Activated CD4-positive, alpha-beta T cell treated with anti-CD3 and anti-CD28 coated beads, Interleukin-2, amount 50 U/mL, for 24 hours (primary cell): Measurements from ENCODE around the gene IGFBP7.

ENCODE experiments used
- DNase-seq, 2 donors: peaks; one replicate each; pipeline ENCODE4 v3.0.0-alpha.2; 2020; ENCODE audit warnings: low read depth in 1 of 2, low spot score in 1 of 2

The IGFBP7 gene

GRCh38 chr4:57131849-57132742, 21.9 kb upstream of the IGFBP7 start:
- DNase-seq = no peak

GRCh38 chr4:57129477-57129876, 19.3 kb upstream of the IGFBP7 start:
- DNase-seq = no peak

GRCh38 chr4:57127361-57127760, 17.2 kb upstream of the IGFBP7 start:
- DNase-seq = no peak

DNA sequence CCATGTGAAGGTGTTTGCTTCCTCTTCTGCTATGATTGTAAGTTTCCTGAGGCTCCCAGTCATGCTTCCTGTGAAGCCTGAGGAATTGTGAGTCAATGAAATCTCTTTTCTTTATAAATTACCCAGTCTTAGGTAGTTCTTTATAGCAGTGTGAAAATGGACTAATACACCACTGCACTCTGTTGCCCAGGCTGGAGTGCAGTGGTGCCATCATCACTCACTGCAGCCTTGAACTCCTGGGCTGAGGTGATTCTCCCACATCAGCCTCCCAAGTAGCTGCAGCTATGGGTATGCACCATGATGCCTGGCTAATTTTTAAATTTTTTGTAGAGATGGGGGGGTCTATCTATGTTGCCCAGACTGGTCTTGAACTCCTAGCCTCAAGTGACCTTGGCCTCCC, 15.8 kb upstream of the IGFBP7 start:
- DNase-seq = no peak

DNA sequence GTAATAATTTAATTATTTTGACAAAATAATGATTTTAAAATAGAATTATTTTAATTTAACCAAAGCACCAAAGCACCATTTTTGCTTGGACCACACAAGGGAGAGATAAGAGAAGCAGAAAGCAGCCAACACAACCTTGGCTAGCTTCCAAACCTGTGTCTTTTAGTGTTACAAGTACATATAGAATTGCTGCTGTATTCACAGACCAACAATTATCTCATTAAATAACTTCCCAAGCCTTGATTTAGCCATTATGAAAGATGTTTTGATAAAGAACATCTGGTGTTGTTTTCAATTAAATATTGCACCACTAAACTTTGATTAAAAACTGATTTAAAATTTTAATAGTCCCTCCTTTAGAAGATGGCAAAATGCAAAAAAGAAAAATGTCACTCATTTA, 14.0 kb upstream of the IGFBP7 start:
- no peak for DNase-seq

- DNase-seq = no peak
Observed at GRCh38 chr4:57122959-57123358, 12.8 kb upstream of the IGFBP7 start.

GRCh38 chr4:57119054-57119651, 9.0 kb upstream of the IGFBP7 start:
- DNase-seq = no peak

DNA sequence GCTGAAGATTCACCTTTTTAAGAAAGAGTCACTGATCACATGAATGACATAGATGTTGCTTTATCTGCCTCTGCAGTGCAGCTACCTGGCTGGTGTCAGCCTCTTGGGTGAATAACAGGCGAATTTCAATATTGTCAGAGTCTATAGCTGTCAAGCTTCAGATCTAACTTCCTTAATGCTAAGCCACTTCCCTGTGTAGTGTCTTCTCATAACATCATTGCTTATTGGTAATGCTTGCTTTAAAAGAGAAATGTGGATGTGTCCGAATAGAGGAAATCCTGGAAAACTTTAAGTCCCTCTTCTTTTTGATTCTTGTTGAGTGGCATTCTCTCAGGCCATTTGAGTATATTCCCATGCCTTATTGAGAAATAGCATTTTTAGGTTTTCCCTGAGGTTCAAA, 7.3 kb upstream of the IGFBP7 start:
- no peak for DNase-seq

DNA sequence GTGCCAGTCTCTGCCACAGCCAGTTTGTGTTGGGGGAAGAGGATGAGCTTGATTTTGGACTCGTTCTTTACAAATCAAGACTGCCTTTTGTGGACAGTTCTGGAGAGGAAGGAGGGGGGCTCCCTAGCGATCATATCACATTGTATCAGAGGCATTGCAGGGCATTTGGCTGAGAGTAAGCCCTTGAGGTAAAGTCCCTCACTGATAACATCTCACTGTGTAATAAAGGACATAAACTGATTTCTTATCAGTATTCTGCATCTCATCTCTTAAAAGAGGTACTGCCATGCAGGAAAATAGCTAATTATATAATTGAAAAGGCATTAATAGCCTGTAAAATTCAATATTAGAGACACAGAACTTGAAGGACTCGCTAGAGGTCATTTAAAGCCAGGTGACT, 6.1 kb upstream of the IGFBP7 start:
- DNase-seq = no peak

- no peak for DNase-seq
Observed at GRCh38 chr4:57114973-57115372, 4.8 kb upstream of the IGFBP7 start.

DNA sequence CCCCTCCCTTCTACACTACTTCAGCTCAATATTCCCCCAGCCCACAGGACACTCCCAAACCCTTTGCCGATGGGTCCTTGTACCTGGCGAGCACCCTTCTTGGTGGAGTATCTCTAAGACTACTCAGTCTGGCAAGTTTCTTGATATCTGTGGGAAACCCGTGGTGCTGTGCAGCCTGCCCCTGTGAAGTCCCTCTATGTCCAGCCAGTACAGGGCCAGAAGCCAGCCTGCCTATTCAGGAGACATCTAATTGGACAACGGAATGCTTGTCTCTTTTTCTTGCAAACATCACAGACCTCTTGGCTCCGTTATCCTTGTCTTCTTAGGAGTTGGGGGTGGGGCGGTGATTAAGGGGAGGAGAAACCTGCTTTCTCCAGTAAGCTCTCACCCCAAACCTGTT, 3.7 kb upstream of the IGFBP7 start:
- DNase-seq = no peak

GRCh38 chr4:57110640-57111511, 691 bp upstream of the IGFBP7 start:
- no peak for DNase-seq

DNA sequence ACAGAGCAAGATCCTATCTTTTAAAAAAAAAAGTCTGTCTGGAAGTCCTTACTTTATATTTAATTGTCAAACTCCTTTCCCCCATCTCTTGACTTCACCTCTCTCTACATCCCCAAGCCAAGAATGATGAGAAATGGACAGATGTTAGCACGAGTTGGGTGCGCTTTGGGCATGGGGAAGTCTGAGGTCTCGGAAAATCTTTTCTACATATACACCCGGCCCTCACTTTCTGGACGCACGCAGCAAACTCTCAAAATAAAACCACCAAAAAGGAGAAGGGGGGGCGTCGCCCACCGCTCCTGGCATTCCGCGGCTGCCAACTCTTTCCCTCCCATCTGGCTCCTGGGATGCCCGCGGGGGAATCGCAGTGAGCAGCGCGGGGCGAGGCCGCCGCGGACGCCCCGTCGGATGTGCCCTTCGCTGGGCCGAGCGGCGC, 756 bp downstream of the IGFBP7 start:
- no peak for DNase-seq

GRCh38 chr4:57106181-57106580, 4.0 kb downstream of the IGFBP7 start:
- no peak for DNase-seq

- DNase-seq = no peak
Observed at GRCh38 chr4:57104706-57105560, 5.3 kb downstream of the IGFBP7 start.

DNA sequence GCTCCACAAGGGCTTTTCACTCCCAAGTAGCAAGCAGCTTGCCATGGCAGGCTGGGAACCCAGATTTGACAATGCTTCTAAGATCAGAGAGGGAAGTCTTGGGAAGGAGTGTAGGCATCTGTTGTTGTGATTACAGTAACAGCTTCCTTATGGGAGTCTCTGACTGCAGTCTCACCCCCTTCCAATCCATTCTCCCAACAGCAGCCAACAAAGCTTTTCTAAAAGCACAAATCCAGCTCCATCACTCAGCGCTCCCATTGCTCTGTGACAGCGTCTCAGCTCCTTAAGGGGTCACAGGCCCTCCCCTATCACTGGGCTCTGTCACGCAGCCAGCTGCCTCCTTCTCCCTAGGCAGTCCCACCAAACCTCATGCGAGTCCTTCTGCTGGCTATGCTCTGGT, 7.1 kb downstream of the IGFBP7 start:
- DNase-seq = no peak

DNA sequence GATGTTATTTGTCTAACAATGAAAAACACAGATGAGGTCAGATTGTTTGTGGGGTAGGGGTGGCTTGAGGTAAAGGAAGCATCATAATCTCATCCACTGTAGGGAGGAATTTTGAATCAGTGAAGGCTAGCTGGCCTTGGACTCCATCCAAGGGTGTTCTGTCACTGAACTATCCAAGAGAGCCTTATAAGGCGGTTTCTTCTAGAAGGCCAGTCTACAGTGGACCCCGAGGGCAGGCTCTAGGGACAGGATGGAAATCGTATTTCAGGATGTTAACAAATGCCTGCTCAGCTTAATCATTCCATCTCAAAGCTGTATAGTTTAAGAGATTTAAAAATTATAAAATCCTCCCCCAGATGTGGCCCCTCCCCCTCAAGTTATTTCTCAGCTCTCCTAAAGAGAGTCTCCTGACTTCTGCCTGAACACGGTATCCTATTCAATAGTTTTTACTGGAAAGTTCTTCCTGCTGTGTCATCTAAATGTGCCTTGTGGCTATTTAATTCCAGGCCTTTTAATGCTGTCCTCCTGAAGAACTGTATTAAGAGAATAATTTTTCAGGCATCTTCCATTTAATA, 8.0 kb downstream of the IGFBP7 start:
- no peak for DNase-seq

DNA sequence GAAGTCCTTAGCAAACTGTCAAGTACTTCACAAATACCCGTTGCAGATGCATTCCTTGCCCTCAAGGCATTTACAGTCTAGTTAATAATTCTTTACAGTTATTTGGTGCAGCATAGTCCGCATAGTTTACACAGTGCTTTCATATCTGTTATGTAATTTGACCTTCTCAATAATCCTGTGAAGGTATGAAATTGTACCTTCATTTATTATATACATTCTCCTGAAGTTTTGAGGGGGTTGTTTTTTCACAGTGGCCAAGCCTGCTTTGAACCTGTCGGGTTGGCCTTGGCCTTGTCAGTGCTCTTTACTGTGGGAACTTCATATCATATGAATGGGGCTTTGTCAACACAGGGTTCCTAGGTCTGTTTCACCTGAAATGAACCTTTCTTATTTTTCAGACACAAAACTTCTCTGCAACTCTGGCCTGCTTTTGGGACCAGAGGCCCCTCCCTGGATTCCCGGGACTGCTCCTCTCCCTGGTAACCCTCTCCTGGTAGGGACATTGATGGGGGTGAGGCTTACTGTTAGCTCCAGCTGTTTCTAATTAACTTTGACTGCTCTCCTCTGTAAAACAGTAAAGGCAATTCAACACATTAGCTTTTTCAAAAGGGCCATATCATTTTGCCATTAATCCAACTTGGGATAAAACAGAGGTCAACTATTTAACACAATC, 9.1 kb downstream of the IGFBP7 start:
- no peak for DNase-seq

- DNase-seq = no peak
Observed at GRCh38 chr4:57099363-57099762, 10.8 kb downstream of the IGFBP7 start.

DNA sequence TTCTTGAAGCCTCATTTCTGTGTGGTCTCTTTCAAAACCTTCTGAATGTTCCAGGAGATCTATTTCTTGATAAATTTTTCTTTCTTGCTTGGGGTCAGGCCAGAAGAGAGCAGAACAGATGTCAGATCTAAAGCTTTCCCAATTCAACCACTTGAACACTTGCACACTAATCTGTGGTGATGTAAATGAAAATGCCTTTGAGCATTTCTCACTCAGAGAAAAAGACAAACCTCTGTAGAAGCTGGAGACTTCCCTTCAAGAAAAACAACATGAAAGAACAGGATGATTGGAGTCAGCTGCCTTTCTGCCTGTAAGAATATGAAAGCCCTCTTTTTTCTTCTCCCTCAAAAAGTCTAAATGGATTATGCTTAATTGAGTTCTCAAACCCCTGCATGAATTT, 11.2 kb downstream of the IGFBP7 start:
- no peak for DNase-seq
